ENCODE results near the gene CMC1. TPM values are rescaled to one million over a fixed set of nuclear protein-coding genes. Genes with fewer than 3 reads are reported as not detected.

The CMC1 gene
- total and polyA plus RNA-seq, 9 of the 15 experiments (the other 6 are each of a cell fraction or from before 2014, with no cell fraction given): 15.9 to 74.6 (median 48.9) TPM

DNA sequence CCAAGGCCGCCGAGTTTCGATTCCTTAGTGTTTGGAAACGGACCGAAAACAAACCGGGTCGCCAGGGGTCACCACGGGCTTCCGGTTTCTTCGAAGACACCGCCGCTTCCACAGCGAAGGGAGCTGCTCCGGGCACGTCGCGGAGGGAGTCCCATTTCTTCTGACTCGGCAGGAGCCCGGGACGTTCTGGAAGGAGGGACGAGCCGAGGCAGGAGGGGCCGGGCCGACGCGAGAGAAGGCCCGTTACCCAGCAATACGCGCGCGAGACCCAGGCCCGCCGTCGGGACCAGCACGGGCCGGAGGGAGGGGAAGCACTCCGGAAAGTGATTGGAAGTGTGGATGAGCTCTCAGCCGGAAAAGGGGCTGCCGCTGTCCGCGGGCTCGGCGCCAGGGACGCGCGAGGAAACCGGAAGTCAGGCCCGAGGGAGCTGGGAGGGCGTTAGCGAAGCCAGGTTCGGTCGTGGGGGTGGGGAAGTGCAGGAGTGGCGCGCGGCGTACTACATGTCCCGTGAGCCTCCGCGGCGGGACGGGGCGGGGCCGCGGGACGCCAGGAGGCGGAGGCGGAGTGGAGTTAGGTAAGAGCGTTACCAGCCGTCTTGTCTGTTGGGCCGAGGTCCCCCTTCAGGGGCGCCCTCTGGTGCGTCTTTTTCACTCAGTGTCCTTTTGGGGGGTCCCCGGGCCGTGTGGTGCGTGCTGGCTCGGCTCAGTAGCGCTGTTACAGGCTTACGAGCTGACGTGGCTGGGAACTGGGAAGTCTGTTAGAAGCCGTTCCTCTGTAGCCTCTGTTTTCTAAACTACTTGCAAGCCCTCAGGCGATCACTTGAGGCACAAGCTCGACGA is 107.4 kb downstream of the CMC1 start, which contains the start of the genes AZI2 and ZCWPW2 (continued):
- TF ChIP-seq, protein P1, sequence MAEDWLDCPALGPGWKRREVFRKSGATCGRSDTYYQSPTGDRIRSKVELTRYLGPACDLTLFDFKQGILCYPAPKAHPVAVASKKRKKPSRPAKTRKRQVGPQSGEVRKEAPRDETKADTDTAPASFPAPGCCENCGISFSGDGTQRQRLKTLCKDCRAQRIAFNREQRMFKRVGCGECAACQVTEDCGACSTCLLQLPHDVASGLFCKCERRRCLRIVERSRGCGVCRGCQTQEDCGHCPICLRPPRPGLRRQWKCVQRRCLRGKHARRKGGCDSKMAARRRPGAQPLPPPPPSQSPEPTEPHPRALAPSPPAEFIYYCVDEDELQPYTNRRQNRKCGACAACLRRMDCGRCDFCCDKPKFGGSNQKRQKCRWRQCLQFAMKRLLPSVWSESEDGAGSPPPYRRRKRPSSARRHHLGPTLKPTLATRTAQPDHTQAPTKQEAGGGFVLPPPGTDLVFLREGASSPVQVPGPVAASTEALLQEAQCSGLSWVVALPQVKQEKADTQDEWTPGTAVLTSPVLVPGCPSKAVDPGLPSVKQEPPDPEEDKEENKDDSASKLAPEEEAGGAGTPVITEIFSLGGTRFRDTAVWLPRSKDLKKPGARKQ (CRISPR knock-in tag; IDR thresholded peaks at IDR 0.05): no peak
- TF ChIP-seq MAFF (IDR thresholded peaks at IDR 0.05; ENCODE audit: low read length): no peak
- TF ChIP-seq KLF10 (CRISPR knock-in tag; IDR thresholded peaks at IDR 0.05): no peak
- no peak for TF ChIP-seq ZKSCAN3 (CRISPR knock-in tag; IDR thresholded peaks at IDR 0.05)
- TF ChIP-seq ILF3 (IDR thresholded peaks at IDR 0.05; ENCODE audit: borderline replicate concordance): no peak
- TF ChIP-seq ZNF589 (CRISPR knock-in tag; IDR thresholded peaks at IDR 0.05; ENCODE audit: low read depth): no peak; the same call in 1 of the 2 replicates
- no peak for TF ChIP-seq EZH2 (IDR thresholded peaks at IDR 0.05; ENCODE audit: borderline replicate concordance, low read depth, low read length)
- TF ChIP-seq ZBTB17 (CRISPR knock-in tag; IDR thresholded peaks at IDR 0.05): peak; percentile 72
- peak; percentile 95 for TF ChIP-seq GTF2E2 (tag; IDR thresholded peaks at IDR 0.05)
- TF ChIP-seq, protein P2, sequence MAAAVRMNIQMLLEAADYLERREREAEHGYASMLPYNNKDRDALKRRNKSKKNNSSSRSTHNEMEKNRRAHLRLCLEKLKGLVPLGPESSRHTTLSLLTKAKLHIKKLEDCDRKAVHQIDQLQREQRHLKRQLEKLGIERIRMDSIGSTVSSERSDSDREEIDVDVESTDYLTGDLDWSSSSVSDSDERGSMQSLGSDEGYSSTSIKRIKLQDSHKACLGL (CRISPR knock-in tag; IDR thresholded peaks at IDR 0.05; ENCODE audit: borderline replicate concordance, poor library complexity, severe bottlenecking): no peak
- TF ChIP-seq KDM2B (CRISPR knock-in tag; IDR thresholded peaks at IDR 0.05): 0 out of 2 replicates have a peak, but pooled peaks have one; percentile 5
- no peak; the same call in 1 of the 2 replicates for TF ChIP-seq ZNF12 (CRISPR knock-in tag; IDR thresholded peaks at IDR 0.05)
- TF ChIP-seq KLF13 (tag; IDR thresholded peaks at IDR 0.05; ENCODE audit: borderline replicate concordance, low read depth): peak; percentile 31; the same call in 1 of the 2 replicates
- TF ChIP-seq, protein P3, sequence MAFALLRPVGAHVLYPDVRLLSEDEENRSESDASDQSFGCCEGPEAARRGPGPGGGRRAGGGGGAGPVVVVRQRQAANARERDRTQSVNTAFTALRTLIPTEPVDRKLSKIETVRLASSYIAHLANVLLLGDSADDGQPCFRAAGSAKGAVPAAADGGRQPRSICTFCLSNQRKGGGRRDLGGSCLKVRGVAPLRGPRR (CRISPR knock-in tag; IDR thresholded peaks at IDR 0.05): no peak
- no peak for TF ChIP-seq ZC3H8 (IDR thresholded peaks at IDR 0.05)
- no peak for TF ChIP-seq GABPB2 (CRISPR knock-in tag; conservative IDR thresholded peaks at IDR 0.05)
- TF ChIP-seq NUFIP1 (IDR thresholded peaks at IDR 0.05; ENCODE audit: partially characterized antibody): no peak
- TF ChIP-seq, protein P4, sequence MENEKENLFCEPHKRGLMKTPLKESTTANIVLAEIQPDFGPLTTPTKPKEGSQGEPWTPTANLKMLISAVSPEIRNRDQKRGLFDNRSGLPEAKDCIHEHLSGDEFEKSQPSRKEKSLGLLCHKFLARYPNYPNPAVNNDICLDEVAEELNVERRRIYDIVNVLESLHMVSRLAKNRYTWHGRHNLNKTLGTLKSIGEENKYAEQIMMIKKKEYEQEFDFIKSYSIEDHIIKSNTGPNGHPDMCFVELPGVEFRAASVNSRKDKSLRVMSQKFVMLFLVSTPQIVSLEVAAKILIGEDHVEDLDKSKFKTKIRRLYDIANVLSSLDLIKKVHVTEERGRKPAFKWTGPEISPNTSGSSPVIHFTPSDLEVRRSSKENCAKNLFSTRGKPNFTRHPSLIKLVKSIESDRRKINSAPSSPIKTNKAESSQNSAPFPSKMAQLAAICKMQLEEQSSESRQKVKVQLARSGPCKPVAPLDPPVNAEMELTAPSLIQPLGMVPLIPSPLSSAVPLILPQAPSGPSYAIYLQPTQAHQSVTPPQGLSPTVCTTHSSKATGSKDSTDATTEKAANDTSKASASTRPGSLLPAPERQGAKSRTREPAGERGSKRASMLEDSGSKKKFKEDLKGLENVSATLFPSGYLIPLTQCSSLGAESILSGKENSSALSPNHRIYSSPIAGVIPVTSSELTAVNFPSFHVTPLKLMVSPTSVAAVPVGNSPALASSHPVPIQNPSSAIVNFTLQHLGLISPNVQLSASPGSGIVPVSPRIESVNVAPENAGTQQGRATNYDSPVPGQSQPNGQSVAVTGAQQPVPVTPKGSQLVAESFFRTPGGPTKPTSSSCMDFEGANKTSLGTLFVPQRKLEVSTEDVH (IDR thresholded peaks at IDR 0.05; ENCODE audit: low read depth, partially characterized antibody): peak; percentile 68
- TF ChIP-seq BRD9 (IDR thresholded peaks at IDR 0.05; ENCODE audit: low read depth, partially characterized antibody): no peak
- no peak for TF ChIP-seq SAFB2 (IDR thresholded peaks at IDR 0.05; ENCODE audit: borderline replicate concordance, low read depth, low read length, severe bottlenecking)
- TF ChIP-seq, protein P5, sequence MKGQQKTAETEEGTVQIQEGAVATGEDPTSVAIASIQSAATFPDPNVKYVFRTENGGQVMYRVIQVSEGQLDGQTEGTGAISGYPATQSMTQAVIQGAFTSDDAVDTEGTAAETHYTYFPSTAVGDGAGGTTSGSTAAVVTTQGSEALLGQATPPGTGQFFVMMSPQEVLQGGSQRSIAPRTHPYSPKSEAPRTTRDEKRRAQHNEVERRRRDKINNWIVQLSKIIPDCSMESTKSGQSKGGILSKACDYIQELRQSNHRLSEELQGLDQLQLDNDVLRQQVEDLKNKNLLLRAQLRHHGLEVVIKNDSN (CRISPR knock-in tag; IDR thresholded peaks at IDR 0.05): no peak
